Left cardiac atrium (tissue), 4 donors: Measurements from ENCODE around the gene RPS6KA2. TPM values are rescaled to one million over a fixed set of nuclear protein-coding genes. Genes with fewer than 3 reads are reported as not detected.
"Not testable (repeated sequence)": the region's sequence is repeated elsewhere in the genome, so short reads cannot be mapped to it uniquely, and the experiment has no call there.

Experiments
- ATAC-seq, 2 donors: fragments of 200-7000 bp; cut with Tn5 transposase; one replicate each; pipeline ENCODE4 v1.9.1; 2020; ENCODE audit warnings: mild to moderate bottlenecking in 2 of 2, moderate library complexity in 2 of 2
- DNase-seq: peaks from one replicate; pipeline ENCODE4 v3.0.0-alpha.2; 2020
- intact Hi-C, 2 donors: fragments of 100-400 bp; cut with DNase I; formaldehyde crosslinking; loops; one replicate each; pipeline versions ENCODE4 v1.14.1 to v1.15.1; 2022 to 2023
- total RNA-seq, 2 donors: library from RNA; stranded (reverse); fragmentation: NEBNext Ultra II Directional; extraction: Animal tissue kit (Norgen Biotek cat#: 25700); gene quantifications; one replicate each; pipeline ENCODE4 v1.2.1, GENCODE V29; 2021
- donor health status: DM: no; HTN: yes; CAD: no.
- donor health status: DM: no; HTN: yes; CAD: no; lungs with severe emphysema.
- donor health status: DM: yes; HTN: yes; CAD: no.
- donor health status: Dilated cardiomyopathy.

The RPS6KA2 gene
- total RNA-seq, 2 donors from 2014 or later, result 59.6 to 95.7 TPM

DNA sequence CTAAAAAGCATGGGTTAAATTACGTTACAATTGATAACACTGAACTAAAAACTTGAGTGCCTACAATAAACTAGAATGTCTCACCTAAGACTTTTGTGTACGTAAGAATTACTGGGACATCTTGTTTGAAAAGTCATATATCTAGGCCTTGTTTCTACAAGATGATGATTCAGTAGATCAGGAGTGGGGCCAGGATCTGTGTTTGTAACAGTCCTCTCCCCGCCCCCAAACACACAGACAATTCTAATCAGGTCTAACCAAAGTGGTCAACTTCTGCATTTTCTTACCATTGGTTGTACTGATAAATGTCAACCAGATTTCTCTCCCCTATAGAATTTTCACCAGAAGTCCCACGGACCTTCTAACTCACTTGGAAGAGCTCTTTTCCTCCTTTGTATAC lies 97.5 kb downstream of the RPS6KA2 start:
- intact Hi-C loops, result no loop called here
- no peak for DNase-seq
- no peak for ATAC-seq

DNA sequence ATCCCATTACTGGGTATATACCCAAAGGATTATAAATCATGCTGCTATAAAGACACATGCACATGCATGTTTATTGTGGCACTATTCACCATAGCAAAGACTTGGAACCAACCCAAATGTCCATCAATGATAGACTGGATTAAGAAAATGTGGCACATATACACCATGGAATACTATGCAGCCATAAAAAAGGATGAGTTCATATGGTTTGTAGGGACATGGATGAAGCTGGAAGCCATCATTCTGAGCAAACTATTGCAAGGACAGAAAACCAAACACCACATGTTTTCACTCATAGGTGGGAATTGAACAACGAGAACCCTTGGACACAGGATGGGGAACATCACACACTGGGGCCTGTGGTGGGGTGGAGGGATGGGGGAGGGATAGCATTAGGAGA lies 98.0 kb downstream of the RPS6KA2 start:
- DNase-seq, ATAC-seq, intact Hi-C loops: not testable (repeated sequence)

DNA sequence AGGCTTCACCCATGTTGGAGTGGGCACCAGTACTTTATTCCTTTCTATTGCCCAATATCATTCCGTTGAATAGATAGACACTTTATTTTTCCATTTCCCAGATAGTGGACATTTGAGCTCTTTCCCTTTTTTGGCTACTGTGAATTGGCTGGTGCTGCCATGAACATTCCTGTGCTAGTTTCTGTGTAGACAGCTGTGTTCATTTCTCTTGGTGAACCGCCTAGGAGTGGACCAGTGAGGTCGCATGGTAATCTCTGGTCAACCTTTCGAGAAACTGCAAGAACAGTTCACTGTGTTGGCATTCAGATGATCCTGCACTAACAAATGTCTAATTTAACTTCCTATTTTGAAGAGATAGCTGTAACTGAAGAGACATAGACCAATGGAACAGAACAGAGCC lies 99.2 kb downstream of the RPS6KA2 start:
- intact Hi-C loops, result no loop called here

DNA sequence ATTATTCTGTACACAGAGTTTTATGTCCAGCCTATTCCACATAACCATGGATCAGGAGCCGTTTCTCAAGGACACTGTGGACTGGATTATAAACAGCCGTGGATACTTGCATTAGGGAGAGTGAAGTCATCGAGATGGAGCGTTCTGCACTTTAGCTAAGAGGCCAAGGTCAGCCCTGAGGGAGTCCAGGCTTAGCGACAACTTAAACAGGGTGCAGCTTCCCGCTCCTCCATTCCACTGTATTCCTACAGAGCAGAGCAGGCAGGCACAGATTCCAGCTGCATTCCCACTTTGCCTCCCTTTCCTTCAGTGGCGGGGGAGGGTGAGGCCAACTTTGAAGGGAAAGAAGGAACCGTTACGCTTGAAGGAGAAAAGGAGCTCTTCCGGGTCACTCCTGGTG lies 100.1 kb downstream of the RPS6KA2 start:
- ATAC-seq (no peak), DNase-seq (no peak)
- intact Hi-C loops, result no loop called here

More for the DNA sequence above, 99.2 kb downstream of the RPS6KA2 start:
- no peak for ATAC-seq
- no peak for DNase-seq

DNA sequence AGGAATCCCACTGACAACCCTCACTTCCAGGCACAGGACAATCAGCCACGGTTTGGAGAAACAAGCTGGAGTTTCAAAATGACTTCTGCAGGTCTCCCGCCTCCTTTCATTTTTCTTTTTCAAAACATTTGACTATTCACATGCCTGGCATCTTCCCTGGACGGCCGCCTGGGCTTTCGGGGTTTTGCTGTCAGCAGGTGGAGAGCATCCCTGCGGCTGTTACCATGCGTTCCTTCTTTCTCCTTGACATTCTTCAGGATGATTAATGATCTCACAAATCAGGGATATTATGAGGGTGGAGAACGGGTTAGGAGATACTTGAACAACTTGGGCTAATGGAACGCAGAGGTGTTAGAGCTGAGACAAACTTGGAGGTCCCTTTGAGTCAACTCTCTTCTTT lies 101.5 kb downstream of the RPS6KA2 start:
- intact Hi-C loops, result no loop called here

DNA sequence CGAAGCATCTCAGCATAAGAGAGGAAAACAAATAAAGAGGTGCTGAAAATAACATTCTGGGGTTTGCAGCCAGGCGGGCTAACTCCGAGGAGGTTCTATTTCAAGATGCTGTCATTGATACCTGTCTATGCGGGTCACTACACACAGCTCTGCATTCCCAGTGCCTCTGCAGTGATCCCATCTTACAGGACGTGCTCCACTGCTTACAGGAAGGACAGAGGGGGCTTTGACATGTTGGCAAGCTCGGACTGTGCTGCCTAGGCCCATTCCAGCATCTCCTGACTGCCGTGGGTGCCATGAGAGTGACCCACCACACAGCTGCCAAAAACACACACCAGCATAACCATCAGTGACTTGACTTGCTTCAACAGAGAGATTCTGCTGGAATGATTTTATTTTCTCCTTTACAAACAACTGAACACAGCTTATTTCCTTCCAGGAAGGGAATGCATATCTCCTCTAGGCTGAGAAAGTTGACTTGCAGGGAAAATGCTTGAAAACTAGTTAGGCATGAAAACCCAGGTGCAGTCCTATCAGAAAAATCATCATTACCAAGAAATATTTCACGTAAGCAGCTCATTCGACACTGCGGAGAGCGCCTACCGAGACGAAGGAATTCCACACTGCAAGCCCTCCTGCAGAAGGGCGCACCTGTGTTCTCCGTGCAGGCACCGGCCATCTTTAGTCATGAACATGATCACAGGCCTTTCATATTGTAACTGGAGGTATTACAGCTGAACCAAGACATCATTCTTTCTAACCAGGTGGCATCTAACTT lies 103.1 kb downstream of the RPS6KA2 start:
- DNase-seq (no peak), ATAC-seq (no peak)
- intact Hi-C loops, result no loop called here

More for the DNA sequence above, 101.5 kb downstream of the RPS6KA2 start:
- ATAC-seq (peak in 1 of 2 donors; percentile 58), DNase-seq (no peak)

DNA sequence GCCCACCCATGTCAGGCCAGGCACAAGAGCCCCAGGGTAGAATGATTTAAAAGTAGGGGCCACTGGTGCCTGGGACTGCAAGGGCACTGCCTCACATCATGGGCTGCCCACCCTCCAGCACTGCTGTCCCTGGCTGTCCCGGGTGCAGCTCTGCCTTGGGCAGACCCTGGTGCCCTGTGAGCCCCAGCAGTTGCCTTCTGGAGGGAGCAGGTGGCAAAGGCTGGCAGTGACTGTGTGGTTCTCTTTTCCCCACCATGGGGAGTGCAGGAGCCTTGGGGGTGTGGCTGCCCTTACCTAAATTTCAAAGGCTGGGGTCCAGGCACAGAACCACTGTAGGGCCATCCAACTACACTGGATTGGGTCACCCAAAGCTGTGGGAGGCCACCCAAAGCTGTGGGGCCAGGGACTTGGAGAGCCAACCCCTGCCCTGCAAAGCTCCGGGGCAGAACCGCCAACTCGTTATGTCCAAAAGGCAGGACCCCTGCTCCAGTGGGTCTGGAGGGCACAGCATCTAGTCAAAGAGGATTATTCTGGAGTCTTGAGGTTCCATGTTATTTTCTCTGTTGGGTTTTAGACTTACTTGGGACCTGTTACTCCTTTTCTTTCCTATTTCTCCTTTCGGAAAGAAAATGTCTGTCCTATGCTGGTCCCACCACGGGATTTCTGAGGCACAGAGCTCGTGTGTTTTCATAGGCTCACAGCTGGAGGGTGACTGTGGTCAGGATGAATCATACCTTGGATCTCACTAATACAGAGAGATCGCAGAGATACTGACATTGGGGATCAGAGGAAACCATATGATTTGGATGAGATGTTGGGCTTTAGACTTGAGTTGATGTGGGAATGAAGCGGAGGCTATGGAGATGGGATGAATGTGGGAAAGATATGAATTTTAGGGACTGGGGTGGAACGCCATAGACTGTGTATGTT lies 105.9 kb downstream of the RPS6KA2 start:
- no peak for ATAC-seq
- DNase-seq, result no peak
- intact Hi-C loops, result no loop called here

DNA sequence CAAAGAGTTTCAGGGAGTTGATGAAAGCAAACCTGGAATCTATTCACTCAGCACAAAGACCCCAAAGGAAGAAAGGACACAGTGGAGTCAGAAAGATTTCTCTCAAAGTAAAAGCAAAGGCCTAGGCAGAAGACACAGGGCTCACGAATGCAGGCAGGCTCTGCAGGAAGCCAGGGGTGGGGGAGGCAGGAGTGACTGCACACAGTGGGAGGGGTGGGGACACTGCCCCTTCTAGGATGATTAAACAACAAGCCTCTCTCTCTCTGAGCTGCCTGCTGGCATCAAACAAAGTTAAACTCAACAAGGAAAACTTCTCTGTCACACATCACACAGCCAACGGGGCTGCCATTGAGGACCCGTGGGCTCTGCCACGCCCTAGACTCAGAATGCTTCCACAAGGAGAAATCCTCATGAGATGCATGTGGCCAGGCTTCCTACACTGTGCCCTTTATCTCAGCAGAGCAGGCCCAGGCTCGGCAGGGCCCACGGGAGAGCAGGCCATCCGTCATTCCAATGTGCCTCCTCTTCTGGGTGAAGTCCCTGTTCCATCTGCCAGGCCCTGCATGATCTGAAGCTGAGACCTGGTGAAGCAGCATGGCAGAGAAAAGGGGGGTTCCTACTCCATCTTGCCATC lies 110.7 kb downstream of the RPS6KA2 start:
- intact Hi-C loops, result no loop called here
- DNase-seq (no peak), ATAC-seq (no peak)

DNA sequence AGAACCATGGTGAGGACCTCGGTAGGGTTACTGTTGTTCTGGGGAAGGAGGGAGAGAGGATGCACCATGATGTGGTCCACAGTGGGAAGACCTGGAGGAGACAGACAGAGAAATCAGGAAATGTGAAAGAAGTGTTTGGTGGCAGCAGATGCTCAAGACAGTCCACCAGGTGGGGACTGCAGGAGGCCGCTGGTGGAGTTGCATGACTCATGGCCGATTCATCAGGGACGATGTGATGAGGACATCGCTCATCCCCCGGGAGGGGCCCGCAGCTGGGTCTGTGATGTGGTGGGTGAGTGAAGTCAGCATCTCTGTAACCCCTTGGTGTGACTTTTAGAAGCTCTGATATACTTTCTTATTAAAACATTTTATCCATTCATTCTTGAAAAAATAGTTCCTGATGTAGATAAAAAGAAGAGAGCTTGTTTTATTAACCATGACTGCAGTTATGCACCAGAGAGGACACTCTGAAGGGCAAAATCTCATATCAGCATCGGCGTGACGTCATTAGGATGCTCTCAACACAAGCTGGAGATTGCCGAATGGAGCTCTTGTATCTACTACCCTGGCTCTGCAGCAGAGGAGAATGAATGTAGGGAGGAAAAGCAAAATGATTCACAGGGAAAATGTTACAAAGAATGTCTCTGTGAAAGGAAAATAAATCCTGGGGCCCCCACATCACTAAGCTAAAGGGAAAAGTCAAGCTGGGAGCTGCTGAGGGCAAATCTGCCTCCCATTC lies 111.8 kb downstream of the RPS6KA2 start:
- intact Hi-C loops, result no loop called here
- DNase-seq, result peak; percentile 42
- ATAC-seq, result peak in 1 of 2 donors; percentile 78

DNA sequence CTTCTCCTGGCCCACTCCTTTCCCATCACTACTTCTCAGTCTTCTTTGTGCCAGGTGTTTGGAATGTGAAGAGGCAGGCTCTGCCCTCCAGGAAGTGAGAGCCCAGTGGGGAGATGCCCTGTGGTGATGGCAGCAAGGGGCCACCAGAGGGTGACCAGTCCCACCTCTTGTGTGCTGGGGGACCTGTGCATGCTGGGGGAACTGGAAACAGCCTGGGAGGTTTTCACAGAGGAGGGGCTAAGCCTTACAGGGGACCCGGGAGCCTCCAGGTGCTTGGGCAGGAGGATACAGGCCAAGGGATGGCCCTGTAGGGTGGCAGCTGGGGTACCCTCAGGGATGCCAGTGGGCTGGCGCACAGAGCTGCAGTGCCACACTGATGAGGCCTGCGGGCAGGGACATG lies 112.9 kb downstream of the RPS6KA2 start:
- intact Hi-C loops, result no loop called here
- no peak for DNase-seq
- peak in 1 of 2 donors; percentile 36 for ATAC-seq

DNA sequence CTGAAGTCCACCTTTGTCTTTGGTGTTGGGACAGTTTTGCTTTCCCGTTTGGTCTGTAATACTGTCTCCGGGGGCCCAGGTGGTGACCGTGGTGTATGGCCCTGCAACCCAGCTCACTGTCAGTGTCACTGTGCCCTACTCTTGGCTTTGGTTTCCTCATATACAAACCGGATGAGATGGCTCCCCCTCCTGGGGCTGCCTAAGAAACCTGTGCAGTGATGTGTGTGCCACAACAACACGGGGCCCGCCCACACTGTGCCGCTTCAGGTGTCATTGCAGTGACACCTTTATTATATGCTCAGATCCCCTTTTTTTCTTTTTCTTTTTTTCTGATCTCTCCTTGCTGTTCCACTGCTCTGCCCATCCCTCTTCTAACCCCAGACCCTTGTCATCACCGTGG lies 114.5 kb downstream of the RPS6KA2 start:
- ATAC-seq (no peak), DNase-seq (no peak)
- intact Hi-C loops, result no loop called here

DNA sequence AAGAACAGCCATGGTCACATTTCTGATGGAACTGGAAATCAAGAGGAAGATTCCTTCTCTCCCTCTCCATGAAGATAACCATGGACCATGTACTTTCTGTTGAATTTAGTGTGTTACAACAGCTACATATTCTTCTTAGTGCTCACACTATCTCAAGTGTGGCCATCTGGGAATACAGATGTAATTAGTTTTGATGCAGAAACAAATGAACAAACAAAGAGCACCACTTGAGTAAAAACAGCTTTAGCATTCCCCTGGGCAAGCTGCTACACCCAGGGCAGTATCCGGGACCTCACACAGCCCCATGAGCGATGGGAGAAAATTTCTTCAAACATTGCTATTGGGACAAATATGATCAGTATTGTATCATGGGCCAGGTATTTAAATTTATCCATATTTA lies 115.7 kb downstream of the RPS6KA2 start:
- DNase-seq (no peak), ATAC-seq (no peak)
- intact Hi-C loops, result no loop called here

DNA sequence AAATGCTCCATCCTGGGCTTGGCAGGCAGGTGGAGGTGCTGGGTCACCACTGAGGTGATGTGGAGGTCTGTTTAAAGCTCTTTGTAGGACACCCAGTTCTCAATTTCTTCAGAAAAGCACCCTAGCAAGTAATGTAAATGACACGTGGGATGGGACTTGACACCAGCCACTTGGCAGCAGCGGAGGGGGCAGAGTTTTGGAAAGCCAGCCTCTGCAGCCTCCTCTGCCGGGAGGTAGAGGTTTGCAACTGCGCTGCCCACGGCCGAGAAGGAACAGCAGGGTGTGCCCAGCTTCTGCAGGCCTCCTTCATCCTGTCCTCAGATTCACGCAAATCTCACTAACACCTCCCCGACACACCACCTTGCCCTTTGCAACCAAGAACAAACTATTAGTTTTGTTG lies 117.9 kb downstream of the RPS6KA2 start:
- intact Hi-C loops, result no loop called here
- no peak for DNase-seq
- no peak for ATAC-seq

DNA sequence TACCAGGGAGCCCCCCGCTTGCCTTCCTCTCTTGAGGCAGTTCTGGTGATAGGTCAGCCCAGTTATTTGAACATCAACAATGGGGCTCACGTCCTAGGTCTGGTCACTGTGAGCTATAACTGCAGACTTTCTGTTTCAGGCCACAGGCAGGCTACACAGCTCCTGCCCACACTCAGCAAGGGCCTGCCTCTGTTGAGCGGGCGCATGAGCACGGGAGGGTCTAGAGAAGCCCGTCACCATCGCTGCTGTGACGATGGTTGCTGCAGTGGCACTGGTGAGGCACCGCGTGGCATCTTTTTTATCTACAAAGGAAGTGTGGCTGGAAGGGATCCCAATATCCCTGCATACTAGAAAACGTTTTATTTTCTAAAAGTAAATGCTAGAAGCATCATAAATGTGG lies 118.3 kb downstream of the RPS6KA2 start:
- ATAC-seq (no peak), DNase-seq (no peak)
- intact Hi-C loops, result no loop called here

DNA sequence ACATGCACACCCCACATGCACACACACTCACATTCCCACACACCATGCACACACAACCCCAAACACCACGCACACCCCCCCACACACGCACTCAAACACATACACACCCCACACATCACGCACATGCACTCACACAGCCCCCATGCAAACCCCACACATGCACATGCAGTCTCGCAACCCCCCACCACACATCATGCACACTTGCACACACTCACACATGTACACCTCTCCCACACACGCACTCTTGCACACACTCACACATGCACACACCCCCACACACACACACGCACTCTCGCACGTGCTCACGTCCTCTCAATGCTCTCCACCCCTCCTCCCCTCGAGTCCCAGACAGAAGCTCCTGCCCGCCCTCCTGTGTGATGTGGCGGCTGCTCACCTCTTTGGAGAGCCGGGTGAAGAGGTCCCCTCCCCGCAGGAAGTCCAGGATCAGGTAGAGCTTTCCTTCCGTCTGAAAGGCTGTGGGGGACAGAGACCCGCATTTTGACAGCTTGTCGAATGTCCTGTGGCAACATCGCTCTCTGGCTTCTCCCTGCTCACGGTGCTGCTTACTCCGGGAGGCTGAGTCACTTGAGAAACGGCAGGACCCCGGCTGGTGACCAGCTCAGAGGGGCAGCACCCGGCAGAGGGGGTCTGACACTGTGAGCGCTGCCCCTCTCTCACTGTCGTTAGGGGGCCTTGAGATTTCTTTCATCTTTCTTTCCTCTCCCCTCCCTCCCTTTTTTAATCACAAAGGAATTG lies 119.1 kb downstream of the RPS6KA2 start:
- no peak for DNase-seq
- ATAC-seq, result no peak
- intact Hi-C loops, result no loop called here

DNA sequence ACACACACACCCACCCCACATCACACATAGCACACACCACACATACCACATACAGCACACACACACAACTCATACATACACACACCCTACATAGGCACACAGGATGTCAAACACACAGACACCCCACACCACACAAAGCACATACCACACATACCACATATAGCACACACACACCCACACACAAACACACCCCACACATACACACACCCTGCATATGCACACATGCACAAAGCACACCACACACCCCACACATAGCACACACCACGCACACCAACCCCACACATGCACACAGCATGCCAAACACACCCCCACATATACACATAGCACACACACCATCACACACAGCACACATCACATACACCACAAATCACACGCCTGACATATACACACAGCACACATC lies 119.7 kb downstream of the RPS6KA2 start:
- ATAC-seq (no peak), DNase-seq (no peak)
- intact Hi-C loops, result no loop called here

DNA sequence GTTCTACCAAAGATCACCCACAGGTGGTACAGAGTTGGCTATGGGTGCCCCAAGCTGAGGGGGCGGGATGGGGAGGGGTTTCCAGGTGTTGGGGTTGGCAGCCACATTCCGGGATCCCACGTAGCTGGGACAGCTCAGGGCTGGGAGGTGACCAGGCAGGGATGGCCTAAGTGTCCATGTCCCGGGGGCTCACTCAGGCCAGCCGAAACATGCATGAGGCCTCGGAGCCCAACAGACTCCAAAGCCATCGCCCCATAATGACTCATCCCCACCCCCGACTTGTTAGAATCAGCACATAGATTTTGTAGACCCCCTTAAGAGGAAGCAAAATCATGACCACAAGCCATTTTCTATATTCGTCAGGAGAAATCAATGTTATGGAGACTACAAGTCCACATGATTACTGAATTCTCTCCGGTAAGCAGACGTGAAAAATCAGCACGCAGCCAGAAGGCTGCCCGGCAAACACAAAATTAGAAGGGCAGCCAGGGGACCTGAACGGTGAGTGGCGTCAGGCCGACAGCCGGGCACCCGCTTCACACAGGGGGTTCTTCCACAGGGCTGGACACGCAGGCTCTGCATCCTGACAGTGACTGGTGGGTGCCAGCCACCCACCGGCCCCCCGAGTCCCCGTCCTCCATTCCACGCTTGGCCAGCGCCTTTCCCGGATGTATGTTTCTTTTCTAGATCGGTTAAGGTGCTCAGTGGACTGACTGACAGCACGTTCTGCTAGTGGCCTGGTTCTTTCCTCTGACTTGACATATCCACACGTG lies 121.7 kb downstream of the RPS6KA2 start:
- no peak for ATAC-seq
- intact Hi-C loops, result no loop called here

DNA sequence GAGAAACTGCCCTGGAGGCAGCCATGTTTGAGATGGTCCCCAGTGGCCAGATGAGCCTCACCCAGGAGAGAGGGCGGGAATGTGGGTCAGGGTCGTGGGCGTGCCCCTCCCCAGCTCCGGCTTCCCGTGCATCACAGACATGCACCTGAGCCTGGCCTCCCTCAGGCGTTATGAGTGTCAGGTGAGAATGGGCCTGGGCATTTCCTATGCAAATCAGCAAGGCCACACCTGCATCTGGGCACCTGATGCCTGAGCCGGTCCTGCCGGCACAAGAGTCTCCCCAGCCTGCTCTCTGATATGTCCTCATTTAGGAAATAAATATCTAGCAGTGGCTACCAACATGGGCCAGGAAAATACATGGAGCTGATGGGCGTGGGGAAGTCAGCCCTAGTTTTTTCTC lies 123.0 kb downstream of the RPS6KA2 start:
- DNase-seq, result no peak
- ATAC-seq, result no peak
- intact Hi-C loops, result no loop called here

More for the DNA sequence above, 121.7 kb downstream of the RPS6KA2 start:
- no peak for DNase-seq
